C4-2B (cell line): Measurements from ENCODE around the gene ABCA4.

Experiments
- CTCF ChIP-seq: fragments of 450-650 bp; conservative IDR thresholded peaks from 2 replicates; pipeline ENCODE4 v1.5.1; 2017; ENCODE audit warnings: mild to moderate bottlenecking
- ZFX ChIP-seq: fragments of 450-650 bp; IDR thresholded peaks from 2 replicates; pipeline ENCODE4 v1.6.1; 2017

- TF ChIP-seq ZFX: no peak
- no peak for TF ChIP-seq CTCF
These were observed 162.8 kb downstream of the ABCA4 start for GRCh38 chr1:93958032-93958725.
